Natural killer cell treated with Interleukin-12 subunit alpha and Interleukin-12 subunit beta and Interleukin-15 and Interleukin-18, amount 100 ng/mL, for 72 hours (primary cell): ENCODE measurements around the gene PDE6H. TPM values are rescaled to one million over a fixed set of nuclear protein-coding genes. Genes with fewer than 3 reads are reported as not detected.

ENCODE experiments used
- ATAC-seq, 2 donors: fragments of 150-1000 bp; cut with Tn5 transposase in 1 of 2; sonication (Bioruptor Pico), chemical (Tn5 transposase) in 1 of 2; 2 replicates each; pipeline ENCODE4 v1.10.0; 2021
- DNase-seq: peaks from one replicate; pipeline ENCODE4 v3.0.0; 2022; ENCODE audit warnings: low spot score
- H3K27ac Mint-ChIP-seq, 2 donors: 1 replicate in 1 of 2; 2 replicates in 1 of 2; pipeline ENCODE4 v1.8.0; 2022; ENCODE audit warnings: mixed read lengths in 2 of 2, mild to moderate bottlenecking in 1 of 2, moderate library complexity in 1 of 2
- H3K27me3 Mint-ChIP-seq, 2 donors: 1 replicate in 1 of 2; 2 replicates in 1 of 2; pipeline ENCODE4 v1.8.0; 2022; ENCODE audit warnings: mixed read lengths in 2 of 2
- H3K36me3 Mint-ChIP-seq: one replicate; pipeline ENCODE4 v1.8.0; 2022; ENCODE audit warnings: mixed read lengths
- H3K4me1 Mint-ChIP-seq, 2 donors: 1 replicate in 1 of 2; 2 replicates in 1 of 2; pipeline ENCODE4 v1.8.0; 2022; ENCODE audit warnings: low read depth in 2 of 2, mixed read lengths in 2 of 2, mild to moderate bottlenecking in 1 of 2
- H3K4me3 Mint-ChIP-seq: one replicate; pipeline ENCODE4 v1.8.0; 2022; ENCODE audit warnings: mixed read lengths
- H3K9me3 Mint-ChIP-seq: 2 replicates; pipeline ENCODE4 v1.8.0; 2022; ENCODE audit warnings: mixed read lengths
- total RNA-seq, 2 donors: library from RNA; stranded (reverse); gene quantifications; one replicate each; pipeline ENCODE4 v1.2.3, GENCODE V29; 2022

The PDE6H gene
- total RNA-seq, 2 donors from 2014 or later: not detected

DNA sequence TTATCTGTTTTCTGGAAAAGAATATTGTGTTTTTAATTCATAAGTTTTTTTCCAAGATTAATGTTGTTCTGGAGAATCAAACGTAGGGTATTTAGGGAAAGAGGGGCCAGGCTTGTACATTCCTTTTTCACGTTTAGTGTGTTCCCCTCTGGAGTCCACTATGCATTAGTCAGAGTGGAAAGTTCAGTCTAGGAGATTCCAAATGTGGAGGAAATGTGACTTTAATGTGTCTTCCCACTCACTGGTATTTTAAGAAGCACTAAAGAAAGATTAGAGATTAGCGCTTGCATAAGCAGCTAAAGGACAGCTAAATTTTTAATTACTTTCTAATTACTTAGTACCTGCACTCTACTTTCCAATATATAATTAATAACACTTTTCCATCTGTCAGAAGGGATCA lies 4.4 kb upstream of the PDE6H start:
- ATAC-seq (no peak), DNase-seq (no peak)
- Mint-ChIP-seq H3K36me3 (no peaks in the 10 kb centered on the region), H3K27ac (no peak overlapping the region), H3K4me3 (no peak overlapping the region), H3K27me3 (peaks cover 2 to 8% of the 10 kb centered on the region in 2 donors), H3K4me1 (peaks cover under 1 to 8% of the 10 kb centered on the region in 2 donors), H3K9me3 (no peaks in the 10 kb centered on the region)

DNA sequence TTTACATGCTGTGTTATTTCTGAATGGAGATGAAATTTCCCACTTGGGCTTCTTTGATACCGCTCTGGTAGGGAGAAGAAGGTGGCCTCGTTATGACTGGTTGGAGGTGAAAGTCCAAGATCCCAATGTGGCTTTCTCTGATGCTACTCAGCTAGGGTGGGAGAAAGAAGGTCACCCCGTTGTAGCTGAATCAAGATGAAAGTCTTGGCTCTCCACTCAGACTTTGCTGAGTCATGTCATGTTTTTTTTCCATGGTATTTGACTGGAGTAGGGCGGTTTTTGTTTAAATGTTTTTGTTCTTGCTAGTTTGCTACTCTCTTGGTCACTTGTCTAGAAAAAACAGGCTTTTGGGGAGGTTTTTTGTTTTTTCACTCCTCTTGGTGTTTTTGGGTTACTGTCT lies 2.4 kb upstream of the PDE6H start:
- Mint-ChIP-seq H3K4me3 (no peak overlapping the region), H3K9me3 (no peaks in the 10 kb centered on the region), H3K27me3 (peaks cover 2 to 15% of the 10 kb centered on the region in 2 donors), H3K27ac (no peak overlapping the region), H3K36me3 (no peaks in the 10 kb centered on the region), H3K4me1 (peaks cover 0 to 4% of the 10 kb centered on the region in 2 donors)
- no peak for DNase-seq
- ATAC-seq: no peak

- H3K9me3 Mint-ChIP-seq: no peaks in the 10 kb centered on the region
- H3K36me3 Mint-ChIP-seq: no peaks in the 10 kb centered on the region
- no peak for DNase-seq
- H3K27ac Mint-ChIP-seq: no peak overlapping the region
- H3K4me3 Mint-ChIP-seq: no peak overlapping the region
- no peak for ATAC-seq
- peaks cover 2 to 15% of the 10 kb centered on the region in 2 donors for H3K27me3 Mint-ChIP-seq
- peaks cover 0 to 9% of the 10 kb centered on the region in 2 donors for H3K4me1 Mint-ChIP-seq
Observed at GRCh38 chr12:14974633-14975032, 1.8 kb downstream of the PDE6H start.

DNA sequence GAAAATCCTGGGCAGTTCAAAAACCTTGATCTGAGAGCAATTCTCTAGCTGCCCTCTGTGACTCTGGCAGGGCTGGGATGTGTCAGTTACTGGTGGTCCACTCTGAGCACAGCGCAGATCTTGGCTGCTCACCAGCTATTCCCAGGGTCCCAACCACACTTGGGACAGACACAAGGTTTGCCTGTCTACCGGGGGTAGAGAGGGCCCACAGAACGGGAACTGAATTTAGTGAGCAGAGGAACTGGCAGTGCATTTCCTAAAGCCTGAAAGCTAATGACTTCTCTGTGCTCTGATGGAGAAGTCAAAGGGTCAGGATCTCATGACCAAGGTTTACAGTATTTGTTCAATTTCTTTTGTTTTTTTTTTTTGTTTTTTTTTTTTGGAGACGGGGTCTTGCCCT lies 2.6 kb downstream of the PDE6H start:
- DNase-seq (no peak), ATAC-seq (no peak)
- H3K9me3 Mint-ChIP-seq: no peaks in the 10 kb centered on the region
- H3K4me3 Mint-ChIP-seq: no peak overlapping the region
- H3K27ac Mint-ChIP-seq: no peak overlapping the region
- peaks cover 2 to 15% of the 10 kb centered on the region in 2 donors for H3K27me3 Mint-ChIP-seq
- peaks cover 5 to 15% of the 10 kb centered on the region in 2 donors for H3K4me1 Mint-ChIP-seq
- H3K36me3 Mint-ChIP-seq: no peaks in the 10 kb centered on the region

DNA sequence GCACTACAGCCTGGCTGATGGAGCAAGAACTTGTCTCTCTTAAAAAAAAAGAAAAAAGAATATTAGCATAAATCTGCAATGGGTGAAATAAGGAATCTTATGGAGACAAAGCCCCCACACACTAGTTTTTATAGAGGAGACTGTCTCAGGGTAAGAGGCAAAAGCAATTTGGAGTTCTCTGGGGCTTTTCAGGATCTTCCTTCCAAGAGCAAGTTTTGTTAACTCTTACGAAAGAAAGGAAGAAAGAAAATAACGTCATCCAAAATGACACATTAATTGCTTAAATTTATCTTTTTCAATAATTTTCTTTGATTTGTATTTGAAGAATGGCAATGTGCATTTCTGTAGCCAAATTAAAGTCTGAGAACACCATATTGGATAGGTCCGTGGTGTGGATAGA lies 3.8 kb downstream of the PDE6H start:
- ATAC-seq (no peak), DNase-seq (no peak)
- Mint-ChIP-seq H3K4me1 (peaks cover 14 to 15% of the 10 kb centered on the region in 2 donors), H3K27me3 (peaks cover 0 to 7% of the 10 kb centered on the region in 2 donors), H3K36me3 (no peaks in the 10 kb centered on the region), H3K27ac (no peak overlapping the region), H3K4me3 (no peak overlapping the region), H3K9me3 (no peaks in the 10 kb centered on the region)

GRCh38 chr12:14979468-14979867 lies 6.6 kb downstream of the PDE6H start:
- no peaks in the 10 kb centered on the region for H3K9me3 Mint-ChIP-seq
- H3K27me3 Mint-ChIP-seq: no peaks in the 10 kb centered on the region
- ATAC-seq (no peak), DNase-seq (no peak)
- H3K4me1 Mint-ChIP-seq: peaks cover 14 to 18% of the 10 kb centered on the region in 2 donors
- no peak overlapping the region for H3K27ac Mint-ChIP-seq
- H3K36me3 Mint-ChIP-seq: no peaks in the 10 kb centered on the region
- no peak overlapping the region for H3K4me3 Mint-ChIP-seq

- Mint-ChIP-seq H3K4me1 (peaks cover 14 to 18% of the 10 kb centered on the region in 2 donors), H3K4me3 (no peak overlapping the region), H3K27ac (peak overlapping the region in 1 of 2 donors; percentile 66), H3K36me3 (no peaks in the 10 kb centered on the region), H3K27me3 (no peaks in the 10 kb centered on the region), H3K9me3 (no peaks in the 10 kb centered on the region)
- peak in 1 of 2 donors; percentile 60 for ATAC-seq
- DNase-seq: no peak
Observed at GRCh38 chr12:14981049-14981448, 8.2 kb downstream of the PDE6H start.

DNA sequence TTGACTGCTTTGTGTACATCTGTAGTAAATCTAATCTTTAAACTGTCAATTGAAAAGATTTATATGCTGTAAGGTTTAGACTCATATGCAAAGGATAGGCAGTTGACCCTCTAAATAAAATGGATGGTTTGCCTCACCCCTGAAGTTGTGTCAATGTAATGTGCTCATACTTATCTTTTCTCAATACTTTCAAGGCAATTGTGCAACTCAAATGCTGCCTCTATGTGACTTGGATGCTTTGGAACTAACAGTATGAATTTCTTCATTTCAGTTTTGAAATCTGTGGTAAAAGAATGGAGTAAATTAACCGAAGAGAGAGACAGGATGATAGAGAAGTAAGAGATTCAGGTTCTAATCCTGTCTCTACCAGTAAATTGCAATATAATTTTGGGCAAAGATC lies 9.7 kb downstream of the PDE6H start:
- peaks cover 2 to 3% of the 10 kb centered on the region in 2 donors for H3K27me3 Mint-ChIP-seq
- no peak overlapping the region for H3K27ac Mint-ChIP-seq
- ATAC-seq: no peak
- H3K4me3 Mint-ChIP-seq: no peak overlapping the region
- no peaks in the 10 kb centered on the region for H3K9me3 Mint-ChIP-seq
- no peaks in the 10 kb centered on the region for H3K36me3 Mint-ChIP-seq
- H3K4me1 Mint-ChIP-seq: peaks cover 14 to 18% of the 10 kb centered on the region in 2 donors
- no peak for DNase-seq

DNA sequence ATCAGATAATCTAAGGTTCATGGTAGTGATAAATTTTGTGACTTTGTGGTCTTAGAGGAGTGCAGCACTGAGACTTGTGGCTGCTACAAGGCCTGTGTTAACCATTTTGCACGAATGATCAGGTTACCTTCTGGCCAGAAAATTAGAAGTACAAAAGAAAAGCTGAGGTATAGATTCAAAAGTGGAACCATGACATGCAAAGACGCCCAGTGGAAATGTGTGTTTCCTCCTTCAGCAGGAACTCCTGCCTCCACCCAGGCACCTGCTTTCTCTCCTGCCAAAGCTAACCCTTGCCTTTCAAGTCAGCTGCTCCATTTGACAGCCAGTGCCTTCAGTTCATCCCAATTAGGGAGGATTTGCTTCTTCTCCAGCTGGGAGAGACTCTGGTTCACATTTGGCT lies 10.1 kb downstream of the PDE6H start:
- no peak for ATAC-seq
- Mint-ChIP-seq H3K36me3 (no peaks in the 10 kb centered on the region), H3K9me3 (no peaks in the 10 kb centered on the region), H3K4me1 (peaks cover 14 to 18% of the 10 kb centered on the region in 2 donors), H3K27ac (no peak overlapping the region), H3K4me3 (no peak overlapping the region), H3K27me3 (peaks cover 2 to 6% of the 10 kb centered on the region in 2 donors)
- no peak for DNase-seq

- H3K27me3 Mint-ChIP-seq: peaks cover 2 to 6% of the 10 kb centered on the region in 2 donors
- H3K4me1 Mint-ChIP-seq: peaks cover 13 to 14% of the 10 kb centered on the region in 2 donors
- no peak overlapping the region for H3K27ac Mint-ChIP-seq
- no peak overlapping the region for H3K4me3 Mint-ChIP-seq
- H3K36me3 Mint-ChIP-seq: no peaks in the 10 kb centered on the region
- ATAC-seq (no peak), DNase-seq (no peak)
- H3K9me3 Mint-ChIP-seq: no peaks in the 10 kb centered on the region
Observed at GRCh38 chr12:14984036-14984435, 11.2 kb downstream of the PDE6H start.

GRCh38 chr12:14984766-14985285 lies 12.0 kb downstream of the PDE6H start:
- DNase-seq (no peak), ATAC-seq (no peak)
- peaks cover 11 to 13% of the 10 kb centered on the region in 2 donors for H3K4me1 Mint-ChIP-seq
- H3K36me3 Mint-ChIP-seq: no peaks in the 10 kb centered on the region
- H3K9me3 Mint-ChIP-seq: no peaks in the 10 kb centered on the region
- H3K27ac Mint-ChIP-seq: no peak overlapping the region
- H3K4me3 Mint-ChIP-seq: no peak overlapping the region
- peaks cover 2 to 6% of the 10 kb centered on the region in 2 donors for H3K27me3 Mint-ChIP-seq

DNA sequence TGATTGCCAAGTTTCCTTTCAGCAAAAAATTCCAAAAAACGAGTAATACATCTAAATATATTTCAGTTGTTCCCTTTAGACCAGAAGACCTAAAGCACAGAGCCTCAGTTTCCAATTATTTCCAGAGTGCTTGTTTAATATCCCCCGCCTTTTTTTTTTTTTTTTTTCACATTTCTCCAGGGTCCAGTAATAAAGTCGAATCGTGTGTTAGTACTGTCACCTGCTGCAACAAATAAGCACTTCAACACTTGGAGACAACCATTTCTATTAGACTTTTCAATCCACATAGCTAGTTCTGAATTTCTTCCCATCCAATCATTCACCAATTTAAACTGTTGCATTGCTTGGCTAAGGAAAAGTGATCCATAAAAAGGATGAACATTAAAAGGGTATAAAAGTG lies 13.6 kb downstream of the PDE6H start:
- ATAC-seq (no peak), DNase-seq (no peak)
- H3K27ac Mint-ChIP-seq: no peak overlapping the region
- peaks cover under 1 to 7% of the 10 kb centered on the region in 2 donors for H3K4me1 Mint-ChIP-seq
- no peaks in the 10 kb centered on the region for H3K36me3 Mint-ChIP-seq
- peaks cover 2% of the 10 kb centered on the region for H3K9me3 Mint-ChIP-seq
- H3K27me3 Mint-ChIP-seq: peaks cover 2 to 6% of the 10 kb centered on the region in 2 donors
- no peak overlapping the region for H3K4me3 Mint-ChIP-seq

- no peak overlapping the region for H3K4me3 Mint-ChIP-seq
- H3K27ac Mint-ChIP-seq: no peak overlapping the region
- peaks cover 2 to 6% of the 10 kb centered on the region in 2 donors for H3K27me3 Mint-ChIP-seq
- H3K9me3 Mint-ChIP-seq: peaks cover 3% of the 10 kb centered on the region
- ATAC-seq (no peak), DNase-seq (no peak)
- H3K4me1 Mint-ChIP-seq: peaks cover 0 to under 1% of the 10 kb centered on the region in 2 donors
- H3K36me3 Mint-ChIP-seq: no peaks in the 10 kb centered on the region
Observed at GRCh38 chr12:14988035-14988434, 15.2 kb downstream of the PDE6H start.

- no peak for ATAC-seq
- Mint-ChIP-seq H3K9me3 (peaks cover 3% of the 10 kb centered on the region), H3K36me3 (no peaks in the 10 kb centered on the region), H3K4me1 (no peaks in the 10 kb centered on the region), H3K4me3 (no peak overlapping the region), H3K27me3 (peaks cover 2 to 6% of the 10 kb centered on the region in 2 donors), H3K27ac (no peak overlapping the region)
- DNase-seq: no peak
Observed at GRCh38 chr12:14989790-14990189, 16.9 kb downstream of the PDE6H start.

- peaks cover 4 to 6% of the 10 kb centered on the region in 2 donors for H3K4me1 Mint-ChIP-seq
- peaks cover 2 to 6% of the 10 kb centered on the region in 2 donors for H3K27me3 Mint-ChIP-seq
- DNase-seq: no peak
- H3K36me3 Mint-ChIP-seq: no peaks in the 10 kb centered on the region
- H3K4me3 Mint-ChIP-seq: no peak overlapping the region
- no peak overlapping the region for H3K27ac Mint-ChIP-seq
- peaks cover 3% of the 10 kb centered on the region for H3K9me3 Mint-ChIP-seq
- ATAC-seq: no peak
Observed at GRCh38 chr12:14991069-14991468, 18.2 kb downstream of the PDE6H start.
